Neural progenitor cell (in vitro differentiated cells): ENCODE data around the gene NDUFS8. TPM values are rescaled to one million over a fixed set of nuclear protein-coding genes. Genes with fewer than 3 reads are reported as not detected.

Source experiments
- DNase-seq: peaks from one replicate; pipeline ENCODE4 v3.0.0-alpha.2; 2016; ENCODE audit warnings: low spot score
- H2AFZ ChIP-seq: fragments of 200-600 bp; sonication (generic); replicated peaks from 2 replicates; pipeline ENCODE4 v1.6.1; 2016; ENCODE audit warnings: antibody characterized with exemption
- H3F3A ChIP-seq: fragments of 200-600 bp; sonication (generic); 2 replicates; pipeline ENCODE4 v1.6.1; 2016; ENCODE audit warnings: antibody characterized with exemption, low read depth
- H3K27ac ChIP-seq: fragments of 200-600 bp; sonication (generic); 2 replicates; pipeline ENCODE4 v1.5.1; 2016; ENCODE audit warnings: mild to moderate bottlenecking
- H3K27me3 ChIP-seq: fragments of 200-600 bp; sonication (generic); 2 replicates; pipeline ENCODE4 v1.6.1; 2016; ENCODE audit warnings: mild to moderate bottlenecking, moderate library complexity
- H3K36me3 ChIP-seq: fragments of 200-600 bp; sonication (generic); 2 replicates; pipeline ENCODE4 v1.5.1; 2016
- H3K4me1 ChIP-seq: fragments of 200-600 bp; sonication (generic); 2 replicates; pipeline ENCODE4 v1.6.1; 2016; ENCODE audit warnings: mixed run types
- H3K4me2 ChIP-seq: fragments of 200-600 bp; sonication (generic); 2 replicates; pipeline ENCODE4 v1.6.1; 2016
- H3K4me3 ChIP-seq: fragments of 200-600 bp; sonication (generic); 2 replicates; pipeline ENCODE4 v1.5.1; 2016
- H3K79me2 ChIP-seq: fragments of 200-600 bp; sonication (generic); 2 replicates; pipeline ENCODE4 v1.6.1; 2016; ENCODE audit warnings: low read depth
- H3K9ac ChIP-seq: fragments of 200-600 bp; sonication (generic); 2 replicates; pipeline ENCODE4 v1.6.1; 2016
- H3K9me3 ChIP-seq: fragments of 200-600 bp; sonication (generic); 2 replicates; pipeline ENCODE4 v1.5.1; 2016; ENCODE audit warnings: low read depth
- H4K20me1 ChIP-seq: fragments of 200-600 bp; sonication (generic); 2 replicates; pipeline ENCODE4 v1.6.1; 2016; ENCODE audit warnings: low read depth
- H3K27ac Mint-ChIP-seq: 3 replicates; pipeline ENCODE4 v1.8.0; 2021; ENCODE audit warnings: mixed read lengths
- H3K27me3 Mint-ChIP-seq: 2 replicates; pipeline ENCODE4 v1.8.0; 2022; ENCODE audit warnings: low read depth, mild to moderate bottlenecking, inconsistent platforms, moderate library complexity, mixed read lengths; ENCODE audit not compliant: insufficient read depth
- H3K36me3 Mint-ChIP-seq: 3 replicates; pipeline ENCODE4 v1.8.0; 2021; ENCODE audit warnings: mixed read lengths
- H3K4me1 Mint-ChIP-seq: 3 replicates; pipeline ENCODE4 v1.8.0; 2021; ENCODE audit warnings: mixed read lengths
- H3K4me3 Mint-ChIP-seq: 3 replicates; pipeline ENCODE4 v1.8.0; 2021; ENCODE audit warnings: mild to moderate bottlenecking, moderate library complexity, mixed read lengths
- H3K9me3 Mint-ChIP-seq: 3 replicates; pipeline ENCODE4 v1.8.0; 2020; ENCODE audit warnings: mixed read lengths
- CTCF ChIP-seq: fragments of 200-600 bp; sonication (generic); IDR thresholded peaks from 2 replicates; pipeline ENCODE4 v1.5.1; 2017; ENCODE audit warnings: antibody characterized with exemption, mild to moderate bottlenecking
- EZH2 ChIP-seq: fragments of 200-600 bp; sonication (generic); IDR thresholded peaks from 2 replicates; pipeline ENCODE4 v1.6.1; 2017; ENCODE audit warnings: antibody characterized with exemption, mild to moderate bottlenecking, moderate library complexity
- EZH2phosphoT487 ChIP-seq: fragments of 200-600 bp; sonication (generic); IDR thresholded peaks from 2 replicates; pipeline ENCODE4 v1.6.1; 2017; ENCODE audit warnings: antibody characterized with exemption
- total RNA-seq: library from RNA; depleted of rRNA; stranded (reverse); fragments of >200 nt; gene quantifications from 2 replicates; pipeline ENCODE4 v1.2.3, GENCODE V29; 2015; ENCODE audit warnings: low replicate concordance

NDUFS8 gene
- total RNA-seq, 1 donor from 2014 or later = 46.7 TPM

GRCh38 chr11:68048681-68049508, 18.4 kb downstream of the NDUFS8 start:
- no peak overlapping the region for H3K4me3 ChIP-seq
- no peaks in the 10 kb centered on the region for H3F3A ChIP-seq
- H3K27me3 Mint-ChIP-seq = peaks cover 5% of the 10 kb centered on the region
- H3K36me3 Mint-ChIP-seq = peaks cover 3% of the 10 kb centered on the region
- no peak overlapping the region for H3K9ac ChIP-seq
- H4K20me1 ChIP-seq = no peaks in the 10 kb centered on the region
- H3K27ac ChIP-seq = no peak overlapping the region
- H3K27ac Mint-ChIP-seq = no peak overlapping the region
- peaks cover 17% of the 10 kb centered on the region for H3K4me1 Mint-ChIP-seq
- no peaks in the 10 kb centered on the region for H3K9me3 Mint-ChIP-seq
- H3K79me2 ChIP-seq = no peaks in the 10 kb centered on the region
- no peak overlapping the region for H3K4me3 Mint-ChIP-seq
- H3K4me2 ChIP-seq = no peak overlapping the region
- H3K36me3 ChIP-seq = no peaks in the 10 kb centered on the region
- H3K27me3 ChIP-seq = no peaks in the 10 kb centered on the region
- DNase-seq = no peak
- H3K9me3 ChIP-seq = no peaks in the 10 kb centered on the region
- TF ChIP-seq CTCF (no peak), EZH2 (no peak), EZH2phosphoT487 (no peak)
- H3K4me1 ChIP-seq = peaks cover 3% of the 10 kb centered on the region
- H2AFZ ChIP-seq = no peak overlapping the region

- no peaks in the 10 kb centered on the region for H3F3A ChIP-seq
- no peaks in the 10 kb centered on the region for H3K9me3 ChIP-seq
- no peak overlapping the region for H3K4me3 ChIP-seq
- no peak overlapping the region for H3K27ac Mint-ChIP-seq
- peaks cover 3% of the 10 kb centered on the region for H3K4me1 ChIP-seq
- no peaks in the 10 kb centered on the region for H3K27me3 ChIP-seq
- no peaks in the 10 kb centered on the region for H3K9me3 Mint-ChIP-seq
- H2AFZ ChIP-seq = no peak overlapping the region
- H3K27me3 Mint-ChIP-seq = peaks cover 5% of the 10 kb centered on the region
- H3K79me2 ChIP-seq = no peaks in the 10 kb centered on the region
- DNase-seq = no peak
- H3K36me3 ChIP-seq = no peaks in the 10 kb centered on the region
- no peak overlapping the region for H3K27ac ChIP-seq
- H3K36me3 Mint-ChIP-seq = peaks cover 3% of the 10 kb centered on the region
- TF ChIP-seq EZH2phosphoT487 = no peak
- TF ChIP-seq CTCF = no peak
- no peak for TF ChIP-seq EZH2
- H3K4me3 Mint-ChIP-seq = no peak overlapping the region
- peaks cover 17% of the 10 kb centered on the region for H3K4me1 Mint-ChIP-seq
- no peak overlapping the region for H3K9ac ChIP-seq
- no peak overlapping the region for H3K4me2 ChIP-seq
- H4K20me1 ChIP-seq = no peaks in the 10 kb centered on the region
Observed at GRCh38 chr11:68049509-68050370, 19.3 kb downstream of the NDUFS8 start.

- H3K27ac Mint-ChIP-seq = peak overlapping the region; percentile 90
Observed at GRCh38 chr11:68050371-68050841, 19.9 kb downstream of the NDUFS8 start.

More at GRCh38 chr11:68050371-68050841, 19.9 kb downstream of the NDUFS8 start:
- no peaks in the 10 kb centered on the region for H3K9me3 Mint-ChIP-seq
- H3K27me3 Mint-ChIP-seq = peaks cover 5% of the 10 kb centered on the region
- no peak overlapping the region for H2AFZ ChIP-seq
- peaks cover 3% of the 10 kb centered on the region for H3K36me3 Mint-ChIP-seq
- H3K79me2 ChIP-seq = no peaks in the 10 kb centered on the region
- no peaks in the 10 kb centered on the region for H3F3A ChIP-seq
- H3K4me2 ChIP-seq = no peak overlapping the region
- no peak overlapping the region for H3K4me3 Mint-ChIP-seq
- no peak overlapping the region for H3K9ac ChIP-seq
- no peak for DNase-seq
- no peaks in the 10 kb centered on the region for H3K27me3 ChIP-seq
- H3K4me1 Mint-ChIP-seq = peaks cover 17% of the 10 kb centered on the region
- H3K4me3 ChIP-seq = no peak overlapping the region
- no peak for TF ChIP-seq CTCF
- no peak for TF ChIP-seq EZH2
- no peak for TF ChIP-seq EZH2phosphoT487
- no peaks in the 10 kb centered on the region for H3K36me3 ChIP-seq
- no peaks in the 10 kb centered on the region for H4K20me1 ChIP-seq
- peaks cover 3% of the 10 kb centered on the region for H3K4me1 ChIP-seq
- H3K9me3 ChIP-seq = no peaks in the 10 kb centered on the region
- H3K27ac ChIP-seq = no peak overlapping the region
